ENCODE data around the gene INTS11. TPM values are rescaled to one million over a fixed set of nuclear protein-coding genes. Genes with fewer than 3 reads are reported as not detected.

The INTS11 gene
- total and polyA plus RNA-seq, 2 of the 13 experiments (the other 11 are each of a cell fraction or from before 2014, with no cell fraction given) = 52.8 to 94.8 TPM

GRCh38 chr1:1287288-1288110 lies 37.0 kb downstream of the INTS11 start (continued):
- TF ChIP-seq ZNF496 (CRISPR knock-in tag; IDR thresholded peaks at IDR 0.05; ENCODE audit: insufficient replicate concordance) (no peak), ZFX (CRISPR knock-in tag; IDR thresholded peaks at IDR 0.05; ENCODE audit: low read depth) (peak; percentile 90), HCFC1 (IDR thresholded peaks at IDR 0.05; ENCODE audit: low read depth, low read length) (no peak), XBP1 (CRISPR knock-in tag; IDR thresholded peaks at IDR 0.05) (no peak), ZNF556 (CRISPR knock-in tag; IDR thresholded peaks at IDR 0.05; ENCODE audit: borderline replicate concordance) (peak; percentile 71; the same call in 1 of the 2 replicates), CSRNP1 (CRISPR knock-in tag; IDR thresholded peaks at IDR 0.05) (no peak)
- TF ChIP-seq, protein P1, sequence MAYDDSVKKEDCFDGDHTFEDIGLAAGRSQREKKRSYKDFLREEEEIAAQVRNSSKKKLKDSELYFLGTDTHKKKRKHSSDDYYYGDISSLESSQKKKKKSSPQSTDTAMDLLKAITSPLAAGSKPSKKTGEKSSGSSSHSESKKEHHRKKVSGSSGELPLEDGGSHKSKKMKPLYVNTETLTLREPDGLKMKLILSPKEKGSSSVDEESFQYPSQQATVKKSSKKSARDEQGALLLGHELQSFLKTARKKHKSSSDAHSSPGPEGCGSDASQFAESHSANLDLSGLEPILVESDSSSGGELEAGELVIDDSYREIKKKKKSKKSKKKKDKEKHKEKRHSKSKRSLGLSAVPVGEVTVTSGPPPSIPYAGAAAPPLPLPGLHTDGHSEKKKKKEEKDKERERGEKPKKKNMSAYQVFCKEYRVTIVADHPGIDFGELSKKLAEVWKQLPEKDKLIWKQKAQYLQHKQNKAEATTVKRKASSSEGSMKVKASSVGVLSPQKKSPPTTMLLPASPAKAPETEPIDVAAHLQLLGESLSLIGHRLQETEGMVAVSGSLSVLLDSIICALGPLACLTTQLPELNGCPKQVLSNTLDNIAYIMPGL (CRISPR knock-in tag; IDR thresholded peaks at IDR 0.05; ENCODE audit: borderline replicate concordance in 1 of 2, low read depth in 1 of 2) = peak in 1 of 2 experiments; percentile 62; a peak in 1 of 4 replicates
